CD4-positive, alpha-beta T cell treated with Interleukin-6 for 4 hours (primary cell): ENCODE measurements around the gene ZBED4.

Experiments
- DNase-seq: peaks from one replicate; pipeline ENCODE4 v3.0.0-alpha.2; 2020; ENCODE audit warnings: mixed read lengths

The ZBED4 gene

DNA sequence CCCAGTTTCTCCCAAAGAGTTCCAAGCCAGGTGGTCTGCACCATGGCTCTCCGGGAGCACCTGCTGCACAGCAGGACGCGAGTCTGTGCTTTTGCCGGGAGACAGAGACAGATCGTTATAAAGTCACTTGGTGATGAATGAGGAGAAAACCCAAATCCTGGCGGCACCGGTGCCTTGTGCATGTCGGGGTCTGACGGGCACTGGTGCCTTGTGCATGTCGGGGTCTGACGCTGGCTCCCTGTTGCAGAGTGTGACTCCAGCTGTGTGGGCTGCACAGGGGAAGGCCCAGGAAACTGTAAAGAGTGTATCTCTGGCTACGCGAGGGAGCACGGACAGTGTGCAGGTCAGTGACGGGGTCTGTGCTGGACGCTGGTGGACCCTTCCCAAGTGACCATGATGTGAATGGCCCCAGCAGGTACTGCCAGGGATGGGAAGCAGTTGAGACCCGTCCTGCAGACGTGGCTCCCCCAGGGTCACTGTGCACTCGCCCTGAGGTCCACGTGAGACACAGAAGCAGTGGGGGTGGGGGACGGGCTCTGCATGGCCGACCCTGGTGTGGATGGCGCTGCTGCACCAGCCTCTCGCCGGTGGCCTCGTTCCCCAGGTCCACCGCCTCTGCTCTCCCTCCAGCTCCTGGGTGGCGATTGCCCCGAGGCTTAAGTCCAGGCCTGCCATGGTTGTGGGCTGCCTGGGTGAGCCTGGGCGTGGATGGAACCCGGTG lies 70.6 kb downstream of the ZBED4 start:
- DNase-seq, result no peak

DNA sequence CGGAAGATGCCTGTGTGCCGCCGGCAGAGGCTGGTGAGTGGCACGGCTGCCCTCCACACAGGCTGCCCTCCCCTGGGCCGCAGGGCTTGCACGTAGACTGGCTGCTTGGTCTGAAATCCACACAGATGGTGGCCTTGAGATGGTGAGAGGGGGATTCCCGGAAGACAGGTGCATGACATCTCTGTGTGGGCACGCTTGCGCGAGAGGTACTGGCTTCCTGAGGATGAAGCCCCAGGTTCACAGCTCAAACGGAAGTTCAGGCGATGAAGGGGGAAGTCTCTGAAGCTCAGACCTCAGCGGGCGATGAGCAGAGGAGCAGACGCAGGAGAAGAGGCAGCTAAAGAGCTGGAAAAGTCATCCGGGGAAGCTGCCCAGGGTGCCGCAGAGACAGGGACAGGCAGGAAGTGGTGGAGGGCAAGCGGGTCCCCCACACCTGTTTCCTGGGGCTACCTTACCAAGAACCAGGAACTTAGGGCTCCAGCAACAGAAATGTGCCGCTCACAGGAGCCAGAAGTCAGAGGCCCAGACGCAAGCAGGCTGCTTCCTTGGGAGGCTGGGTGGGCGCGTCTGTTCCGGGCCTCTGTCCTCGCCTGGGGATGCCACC lies 72.0 kb downstream of the ZBED4 start:
- DNase-seq, result peak; percentile 82

DNA sequence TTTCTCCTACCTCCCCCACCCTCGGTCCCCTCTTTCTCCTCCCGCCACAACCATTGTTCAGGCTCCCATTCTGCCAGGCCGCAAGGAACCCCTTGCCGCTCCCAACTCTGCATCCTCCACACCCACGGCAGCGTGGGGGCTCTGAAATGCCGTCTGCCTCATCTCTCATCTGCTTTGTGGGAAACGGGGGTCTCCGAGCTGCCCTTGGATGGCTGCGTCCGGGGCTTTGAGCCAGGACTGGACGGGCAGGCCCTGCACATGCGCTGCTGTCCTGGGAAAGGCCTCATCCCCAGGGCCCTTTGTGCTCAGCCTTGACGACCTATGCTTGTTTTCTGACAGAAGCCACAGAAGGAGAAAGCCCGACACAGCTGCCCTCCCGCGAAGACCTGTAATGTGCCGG lies 73.3 kb downstream of the ZBED4 start:
- DNase-seq, result no peak

DNA sequence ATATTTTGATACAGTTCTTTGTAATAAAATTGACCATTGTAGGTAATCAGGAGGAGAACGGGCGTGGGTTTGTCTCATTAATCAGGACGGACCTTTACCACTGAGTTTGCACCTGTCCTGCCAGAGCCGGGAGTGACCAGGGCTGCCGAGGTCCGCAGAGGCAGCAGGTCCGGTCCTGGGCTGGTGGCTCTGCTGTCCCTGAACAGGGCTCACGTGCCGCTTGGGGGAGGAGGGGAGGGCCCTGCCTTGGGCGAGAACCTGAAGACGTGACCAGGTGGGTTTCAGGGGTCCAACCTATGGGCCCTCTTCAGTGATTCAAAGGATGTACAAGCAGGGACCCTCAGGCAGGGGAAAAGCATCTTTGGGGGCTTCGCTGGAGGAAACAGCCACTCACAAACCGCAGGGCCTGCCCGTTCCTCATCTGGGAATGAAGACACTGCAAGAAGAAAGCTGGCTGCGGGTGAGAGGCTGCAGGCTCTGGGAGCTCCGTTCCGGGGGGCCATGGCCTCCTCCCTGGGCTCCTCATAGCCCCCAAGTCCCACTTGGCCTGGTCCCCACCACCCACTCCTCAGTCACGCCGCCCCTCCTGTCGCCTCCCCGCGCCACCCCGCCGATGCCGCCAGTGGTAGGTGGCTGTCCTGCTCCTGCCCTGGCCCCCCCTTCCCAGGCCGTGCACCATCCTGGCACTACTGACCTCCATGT lies 74.0 kb downstream of the ZBED4 start:
- DNase-seq, result no peak

DNA sequence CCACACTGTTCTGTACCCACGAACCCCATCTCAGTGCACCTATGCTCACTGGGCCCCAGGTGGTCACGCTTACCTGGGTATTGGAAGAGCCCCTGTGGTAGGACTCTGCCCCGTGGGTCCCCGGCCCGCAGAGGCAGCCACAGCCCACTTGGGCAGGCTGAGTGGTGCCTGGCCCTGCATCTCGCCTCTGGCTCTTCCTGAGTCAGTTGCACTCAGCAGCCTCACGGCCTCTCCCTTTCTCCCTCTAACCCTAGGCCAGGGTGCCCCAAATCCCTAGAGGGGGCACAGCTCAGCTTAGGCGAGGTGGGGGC lies 74.5 kb downstream of the ZBED4 start:
- no peak for DNase-seq

DNA sequence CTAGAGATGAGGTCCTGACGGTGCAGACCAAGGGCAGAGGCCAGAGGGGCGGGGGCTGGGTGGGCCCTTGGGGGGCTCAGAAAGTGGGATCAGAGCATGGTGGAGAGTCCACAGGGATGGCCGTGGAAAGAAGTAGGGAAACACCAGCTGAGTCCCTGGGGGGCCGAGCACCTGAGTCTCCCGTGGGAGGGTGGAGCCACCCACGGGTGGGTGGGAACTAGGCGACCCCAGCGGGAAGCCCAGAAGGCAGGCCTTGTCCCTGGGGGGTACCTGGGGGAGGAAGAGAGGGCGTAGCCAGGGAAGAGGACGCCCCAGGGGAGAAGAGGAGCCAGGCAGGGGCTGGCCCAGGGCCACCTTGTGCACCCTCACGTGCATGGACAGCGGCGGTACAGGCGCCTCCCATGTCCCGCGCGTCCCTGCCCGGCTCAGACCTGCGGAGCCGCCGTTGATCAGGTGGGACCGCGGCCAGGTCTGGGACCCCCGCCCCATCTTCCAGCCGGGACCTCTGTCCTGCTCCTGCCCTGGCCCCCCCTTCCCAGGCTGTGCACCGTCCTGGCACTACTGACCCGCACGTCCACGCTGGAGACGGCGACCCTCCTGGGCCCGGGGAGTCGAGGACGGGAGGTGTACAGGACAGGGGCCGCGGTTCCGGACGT lies 75.0 kb downstream of the ZBED4 start:
- no peak for DNase-seq

DNA sequence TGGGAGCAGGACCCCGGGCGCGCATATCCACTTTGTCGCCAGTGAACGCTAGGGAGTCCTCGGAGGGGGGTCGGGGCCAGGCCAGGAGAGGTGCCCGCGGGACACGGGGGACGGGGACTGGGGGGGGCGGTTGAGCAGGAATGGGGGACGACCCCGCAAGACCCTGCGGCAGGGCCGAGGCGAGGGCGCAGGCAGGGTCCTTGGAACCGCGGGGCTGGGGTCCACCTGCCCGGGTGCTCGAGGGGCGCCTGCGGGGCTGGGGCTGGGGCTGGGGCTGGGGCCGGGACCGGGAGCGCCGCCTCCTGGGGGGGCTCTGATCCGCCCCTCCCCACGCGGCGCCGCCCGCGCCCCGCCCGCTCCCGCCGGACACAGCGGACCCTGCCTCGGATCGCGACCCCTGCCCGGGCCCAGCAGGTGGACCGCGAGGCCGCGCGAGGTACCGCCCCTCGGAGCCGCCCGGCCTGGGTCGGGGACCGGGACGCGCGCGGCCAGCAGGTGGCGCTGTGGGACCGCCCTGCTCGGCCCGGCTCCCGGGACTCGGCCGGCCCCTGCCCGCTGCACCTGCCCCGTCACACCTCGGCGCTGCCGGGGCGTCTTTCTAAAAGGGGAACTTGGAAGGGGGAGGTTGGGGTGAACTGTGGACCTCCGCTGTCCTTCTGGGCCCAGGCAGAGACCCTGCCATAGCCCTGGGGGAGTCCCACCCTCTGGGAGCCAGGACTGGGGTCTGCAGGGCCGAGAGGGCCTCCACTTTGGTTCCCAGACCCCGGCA lies 75.8 kb downstream of the ZBED4 start:
- DNase-seq, result peak; percentile 82

DNA sequence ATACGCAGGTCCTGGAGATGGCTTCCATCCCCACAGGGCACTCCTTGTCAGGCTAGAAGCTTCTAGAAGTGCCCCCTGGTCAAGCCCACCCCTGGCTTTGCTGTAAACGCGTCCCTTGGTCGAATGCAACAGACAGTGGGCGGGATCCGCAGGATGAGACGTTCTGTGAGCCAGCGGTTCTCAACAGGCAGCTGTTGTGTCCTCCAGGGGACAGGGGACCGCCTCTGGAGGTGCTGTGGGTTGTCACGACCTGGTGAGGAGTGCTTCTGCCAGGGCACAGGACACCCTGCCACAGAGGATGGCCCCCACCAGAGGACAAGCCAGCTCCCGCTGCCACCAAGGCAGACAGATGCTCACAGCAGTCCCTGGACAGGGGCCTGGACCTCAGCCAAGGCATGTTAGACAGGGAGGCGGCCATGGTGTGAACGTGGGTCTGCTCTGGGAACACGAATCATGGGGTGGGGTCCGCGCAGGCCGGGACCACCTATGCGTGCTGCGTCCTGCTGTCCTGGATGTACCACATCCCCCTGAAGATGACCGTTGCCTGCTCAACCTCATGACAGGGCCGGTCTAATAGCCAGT lies 76.4 kb downstream of the ZBED4 start:
- DNase-seq, result peak; percentile 27

DNA sequence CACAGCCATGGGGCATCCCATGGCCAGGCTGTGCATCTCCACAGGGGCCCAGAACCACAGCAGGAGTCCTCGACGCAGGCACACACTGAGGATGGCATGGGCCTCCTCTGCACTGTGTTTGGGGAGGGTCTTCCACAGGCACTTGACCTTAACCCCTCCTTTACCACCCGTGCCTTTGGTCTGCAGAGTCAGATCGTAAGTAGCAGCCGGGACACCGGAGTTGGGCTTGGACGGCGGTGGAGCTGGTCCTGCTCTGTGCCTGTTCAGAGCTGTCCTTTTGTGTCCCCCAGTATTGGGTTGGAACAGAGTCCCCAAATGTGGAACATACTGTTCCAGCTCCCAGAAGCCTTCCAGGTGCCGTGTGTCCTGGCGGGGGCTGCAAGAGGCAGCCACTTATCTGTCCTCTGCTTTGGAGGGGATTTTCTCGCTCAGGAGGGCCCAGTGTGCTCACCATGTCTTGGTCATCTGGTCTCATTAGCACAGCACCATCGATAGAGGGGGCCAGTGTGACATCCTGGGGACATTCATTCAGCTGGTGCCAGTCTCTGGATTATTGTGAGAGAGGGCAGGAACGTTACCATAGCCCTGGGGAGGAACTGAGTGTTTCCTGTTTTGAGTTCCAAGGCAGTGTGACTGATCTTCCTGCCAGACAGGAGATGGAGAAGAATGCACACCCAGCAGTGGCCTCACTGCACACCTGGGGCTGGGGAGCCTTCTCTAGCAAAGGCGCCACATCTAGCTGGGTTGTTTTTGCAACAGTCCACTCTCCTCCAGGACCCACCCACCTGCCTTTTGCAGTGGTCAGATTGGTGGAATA lies 77.2 kb downstream of the ZBED4 start:
- DNase-seq, result peak; percentile 75

DNA sequence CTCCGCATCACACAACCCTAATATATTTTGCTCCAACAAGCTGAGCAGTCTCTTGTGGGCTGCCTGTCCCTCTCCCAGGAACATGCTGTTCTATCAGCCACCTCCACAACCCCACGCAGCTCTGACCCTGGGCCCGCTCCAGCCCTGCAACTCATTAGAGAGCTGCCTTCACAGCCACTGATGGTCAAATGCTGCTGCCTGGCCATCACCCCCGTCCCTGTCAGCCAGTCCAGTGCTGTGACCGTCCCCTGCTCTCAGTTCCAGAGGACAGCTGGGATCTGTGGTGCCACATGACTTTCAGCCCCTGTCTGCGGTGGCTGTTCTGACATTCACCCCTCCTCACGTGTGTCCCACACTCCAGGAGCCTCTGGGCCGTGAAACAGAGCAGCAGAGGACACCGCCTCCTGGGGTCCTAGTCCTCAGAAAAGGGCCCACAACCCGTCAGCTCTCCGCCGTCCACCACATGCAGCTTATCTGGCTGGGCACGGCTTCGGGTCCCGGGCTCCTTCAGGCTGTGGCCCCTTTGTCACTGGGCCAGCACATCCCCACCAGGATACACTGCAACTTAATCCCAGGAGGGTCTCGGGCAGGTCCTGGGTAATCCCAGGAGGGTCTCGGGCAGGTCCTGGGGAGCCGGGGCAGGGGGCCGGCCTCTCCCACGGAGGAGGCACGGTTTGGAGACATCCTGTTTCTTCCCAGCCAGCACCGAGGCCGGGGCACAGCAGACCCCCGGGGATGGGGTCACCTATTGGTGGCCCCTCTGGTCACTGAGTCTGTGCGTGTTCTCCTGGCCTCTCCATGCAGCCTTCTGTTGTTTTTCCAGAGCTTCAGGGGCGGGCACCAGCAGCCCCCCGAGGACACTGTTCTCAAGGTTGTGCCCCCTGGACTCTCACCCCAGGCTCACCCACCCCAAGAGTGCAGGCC lies 79.9 kb downstream of the ZBED4 start:
- DNase-seq, result peak; percentile 13

DNA sequence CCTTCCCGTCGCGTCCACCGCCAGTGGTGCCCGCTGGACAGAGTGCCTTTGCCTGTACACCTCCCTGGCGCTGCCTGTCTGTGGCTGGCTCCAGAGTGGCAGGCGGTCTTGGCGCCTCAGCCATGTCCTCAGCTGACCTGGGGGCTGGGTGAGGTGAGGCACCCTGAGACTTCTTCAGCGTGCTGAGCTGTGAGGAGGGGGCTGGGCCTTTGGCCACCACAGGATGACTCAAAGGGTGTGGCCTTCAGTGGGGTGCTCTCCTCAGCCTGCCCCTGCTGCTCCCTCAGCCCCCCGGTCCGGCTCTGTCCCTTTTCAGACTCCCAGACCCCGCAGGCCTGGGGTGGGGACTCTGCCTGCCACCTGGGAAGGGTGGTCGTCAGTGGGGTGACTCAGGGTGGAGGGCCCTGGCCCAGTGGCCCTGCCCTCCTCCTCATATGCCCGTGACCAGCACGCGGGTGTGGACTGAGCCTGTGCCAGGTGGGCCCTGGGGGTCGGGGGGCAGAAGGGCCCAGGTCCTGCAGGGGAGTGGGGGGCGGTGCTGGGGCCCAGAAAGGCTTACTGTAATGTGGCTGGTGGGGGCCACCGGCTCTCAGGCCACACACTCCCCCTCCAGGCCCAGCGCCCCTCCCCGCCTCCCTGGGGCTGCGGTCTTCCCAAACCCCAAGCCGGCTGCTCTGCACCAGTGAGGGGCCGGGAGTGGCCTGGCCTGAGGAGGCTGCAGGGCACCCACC lies 80.7 kb downstream of the ZBED4 start:
- peak; percentile 43 for DNase-seq

DNA sequence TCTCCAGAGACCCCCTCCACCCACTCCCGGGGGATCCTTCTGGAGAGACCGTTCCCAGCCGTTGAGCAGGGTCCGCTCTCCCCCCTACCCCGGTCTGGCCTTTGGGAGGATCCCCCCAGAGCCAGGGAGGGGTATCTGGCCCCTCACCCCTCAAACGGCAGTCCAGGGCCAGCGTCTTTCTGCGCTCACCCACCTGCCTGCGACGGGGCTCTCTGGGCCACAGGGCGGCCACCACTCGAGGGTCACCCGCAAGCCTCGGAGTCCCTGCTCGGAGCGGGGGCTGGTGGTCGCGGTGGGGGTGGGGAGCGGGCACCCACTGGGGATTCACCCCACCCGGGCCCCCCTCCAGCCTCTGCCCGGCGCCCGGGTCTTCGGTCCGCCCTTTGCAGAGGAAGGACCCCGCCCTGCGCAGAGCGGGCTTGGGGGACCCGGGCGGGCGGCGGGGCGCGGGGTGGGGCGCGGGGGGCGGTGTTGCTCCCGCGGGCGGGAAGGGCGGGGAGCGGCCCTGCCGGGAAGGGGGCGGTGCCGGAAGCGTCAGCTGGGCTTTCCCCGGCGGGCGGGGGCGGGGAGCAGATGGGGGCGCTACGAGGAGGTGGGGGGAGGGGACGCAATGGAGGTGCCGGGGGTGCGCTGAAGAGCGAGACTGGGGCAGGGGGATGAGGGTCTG lies 81.4 kb downstream of the ZBED4 start:
- peak; percentile 96 for DNase-seq

DNA sequence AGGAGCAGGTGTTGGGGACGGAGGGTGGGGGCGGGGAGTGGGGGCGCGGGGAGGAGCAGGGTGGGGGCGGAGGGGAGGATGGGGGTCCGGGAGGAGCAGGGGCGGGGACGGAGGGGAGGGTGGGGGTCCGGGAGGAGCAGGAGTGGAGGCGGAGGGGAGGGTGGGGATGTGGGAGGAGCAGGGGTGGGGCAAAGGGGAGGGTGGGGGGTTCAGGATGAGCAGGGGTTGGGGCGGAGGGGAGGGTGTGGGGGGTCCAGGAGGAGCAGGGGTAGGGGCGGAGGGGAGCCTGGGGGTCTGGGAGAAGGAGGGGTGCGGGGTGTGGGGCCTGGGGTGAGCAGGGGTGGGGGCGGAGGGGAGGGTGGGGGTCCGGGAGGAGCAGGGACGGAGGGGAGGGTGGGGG lies 81.9 kb downstream of the ZBED4 start:
- DNase-seq, result peak; percentile 87

DNA sequence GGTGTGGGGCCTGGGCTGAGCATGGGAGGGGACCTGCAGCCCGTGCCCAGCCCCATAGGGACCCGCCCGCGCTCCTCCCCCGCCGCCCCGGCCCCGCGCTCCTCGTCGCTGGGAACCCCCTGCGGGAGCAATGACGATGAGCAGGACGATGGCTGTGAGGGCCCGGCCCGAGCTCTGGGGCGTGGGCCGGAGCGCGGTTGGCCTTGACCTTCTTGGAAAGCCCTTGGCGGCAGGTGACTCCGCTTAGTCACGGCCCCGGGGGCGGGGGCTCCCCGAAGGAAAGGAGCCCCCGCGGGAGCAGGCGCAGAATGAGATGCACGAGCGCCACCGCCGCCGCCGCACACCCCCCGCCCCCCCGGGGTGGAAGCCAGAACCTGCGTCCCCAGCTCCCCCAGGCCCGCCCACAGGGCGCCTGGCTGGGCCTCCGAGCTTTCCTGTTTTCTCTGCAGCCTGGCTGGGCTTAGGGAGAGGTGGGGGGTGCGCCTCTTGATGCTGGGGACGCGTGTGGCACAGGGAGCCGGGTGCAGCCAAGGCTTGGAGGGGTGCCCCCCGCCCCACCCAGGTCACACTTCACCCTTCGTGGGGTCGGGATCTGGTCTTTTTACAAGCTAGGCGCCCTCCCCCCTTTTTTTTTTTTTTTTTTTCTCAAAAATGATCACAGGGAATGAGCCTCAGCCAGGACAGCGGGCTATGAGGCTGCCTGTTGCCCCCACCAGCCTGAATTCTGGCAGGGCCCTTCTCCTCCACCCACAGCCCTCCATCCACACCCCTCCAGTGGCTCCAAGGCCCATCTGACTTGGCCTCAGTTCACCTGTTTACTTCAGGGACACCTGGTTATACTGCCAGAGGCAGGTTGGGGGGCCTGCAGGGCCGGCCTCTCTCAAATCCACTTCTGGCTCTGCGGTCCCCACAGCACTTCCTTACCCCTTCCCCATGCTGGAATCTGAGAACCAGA lies 82.7 kb downstream of the ZBED4 start:
- peak; percentile 98 for DNase-seq

DNA sequence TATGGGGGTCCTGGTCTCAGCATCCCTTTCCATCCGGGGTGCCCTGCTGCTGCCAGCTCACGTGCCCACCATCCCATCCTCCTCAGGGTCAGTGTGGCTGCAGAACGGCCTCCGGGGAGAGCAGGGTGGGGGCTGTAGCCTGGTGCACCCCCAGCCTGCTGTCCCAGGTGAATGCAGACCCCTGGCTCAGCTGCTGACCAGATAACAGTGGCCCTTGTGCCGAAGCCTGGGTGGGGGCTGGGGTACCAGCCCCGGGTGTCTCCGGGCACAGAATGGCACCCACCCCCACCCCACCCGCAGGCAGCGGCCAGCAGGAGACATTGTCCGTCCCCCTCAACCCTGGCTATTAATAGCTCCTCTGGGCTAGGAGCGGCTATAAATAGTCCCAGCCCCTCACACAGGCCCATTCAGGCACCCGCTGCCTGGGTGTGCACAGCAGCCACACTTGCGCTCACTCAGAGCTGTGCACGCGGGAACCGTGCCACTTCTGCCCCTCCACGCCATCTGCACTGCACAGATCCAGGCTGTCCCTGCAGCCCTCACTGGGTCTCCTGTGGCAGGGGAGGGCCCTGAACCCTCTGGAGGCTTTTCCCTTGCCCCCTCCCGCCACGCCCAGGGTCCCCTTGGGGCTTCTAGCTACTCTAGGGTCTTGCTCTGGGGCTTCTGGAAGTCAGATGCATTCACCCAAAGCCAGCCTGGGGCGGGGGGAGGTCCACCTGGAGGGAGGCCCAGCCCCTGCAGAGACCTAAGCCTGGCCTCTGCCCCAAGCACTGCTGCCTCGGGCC lies 83.5 kb downstream of the ZBED4 start:
- no peak for DNase-seq

DNA sequence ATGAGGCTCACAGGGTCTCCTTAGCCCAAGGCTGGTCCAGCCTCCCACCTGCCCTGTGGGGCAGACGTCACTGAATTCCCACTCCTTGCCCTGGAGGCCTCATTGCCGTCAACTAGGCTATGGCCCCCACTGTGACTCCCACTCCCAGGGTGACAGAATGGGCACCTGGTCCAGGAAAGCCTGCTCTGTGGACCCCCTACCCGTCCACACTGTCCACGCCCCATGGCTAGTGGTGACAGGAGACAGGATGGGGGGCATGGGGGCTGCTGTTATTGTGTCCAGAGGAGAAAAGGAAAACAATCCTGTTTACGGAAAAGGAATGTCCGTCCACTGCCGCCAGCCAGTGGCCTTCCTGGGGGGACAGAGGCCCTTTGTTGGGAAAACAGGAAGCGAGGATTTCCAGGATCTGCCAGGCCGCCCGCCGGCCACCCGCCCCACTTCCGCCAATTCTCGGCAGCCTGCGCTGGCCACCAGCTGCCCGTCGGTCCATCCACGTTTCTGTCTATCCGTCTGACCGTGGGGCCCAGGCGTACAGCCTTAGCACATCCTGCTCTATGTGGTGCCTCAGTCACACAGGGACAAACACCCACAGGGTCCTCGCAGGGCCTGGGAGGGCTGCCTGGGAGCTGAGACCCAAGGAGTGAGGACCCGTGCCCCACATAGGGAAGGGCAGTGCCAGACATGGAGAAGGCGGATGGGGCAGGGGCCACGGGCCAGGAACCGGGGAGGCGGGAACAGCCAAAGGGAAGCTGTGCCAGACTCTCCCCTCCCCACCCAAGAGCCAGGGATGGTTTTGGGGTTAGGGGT lies 84.3 kb downstream of the ZBED4 start:
- no peak for DNase-seq
